K562 (cell line): ENCODE measurements around the gene BAD. TPM values are rescaled to one million over a fixed set of nuclear protein-coding genes. Genes with fewer than 3 reads are reported as not detected.

Experiments used
- HLTF ChIP-seq: fragments of 450-650 bp; IDR thresholded peaks from 2 replicates; pipeline ENCODE4 v1.6.1; 2016
- KDM1A ChIP-seq, 2 experiments: fragments of 450-650 bp; IDR thresholded peaks; 2 replicates each; pipeline ENCODE4 v1.6.1; 2016; ENCODE audit warnings: mild to moderate bottlenecking in 2 of 2
- polyA plus RNA-seq, 8 experiments: library from polyadenylated mRNA; depleted of rRNA in 4 of 8; stranded (reverse) in 5 of 8; unstranded in 3 of 8; fragments of >200 nt; fragmentation: Nextera tagmentation in 2 of 8; fragmentation: Illumina TruSeq in 1 of 8; extraction: Ambion mirVana in 2 of 8; extraction: Trizol in 1 of 8; gene quantifications; 2 replicates each; pipeline versions ENCODE4 v1.2.1 to v1.2.3, GENCODE V29; 2011 to 2014; ENCODE audit warnings: inconsistent platforms in 1 of 8, missing spikeins in 1 of 8
- total RNA-seq, 7 experiments: library from RNA; depleted of rRNA in 6 of 7; stranded (reverse); fragments of >200 nt in 6 of 7; fragmentation: Illumina TruSeq in 2 of 7; extraction: Trizol in 2 of 7; gene quantifications; 2 replicates each; pipeline versions ENCODE4 v1.2.1 to v1.2.3, GENCODE V29; 2011 to 2021; ENCODE audit warnings: low replicate concordance in 1 of 7
- TF ChIP-seq, protein P1 (sequence below): fragments of 250-450 bp; sonication (Bioruptor Pico); IDR thresholded peaks from 2 replicates; pipeline ENCODE4 v1.5.0; 2021; ENCODE audit warnings: mild to moderate bottlenecking, borderline replicate concordance
- TF ChIP-seq, protein P2 (sequence below): fragments of 450-650 bp; IDR thresholded peaks from 2 replicates; pipeline ENCODE4 v1.6.1; 2016; ENCODE audit warnings: mild to moderate bottlenecking, moderate library complexity
- TF ChIP-seq, protein P3 (sequence below): fragments of 450-650 bp; IDR thresholded peaks from 2 replicates; pipeline ENCODE4 v1.6.1; 2018; ENCODE audit not compliant: partially characterized antibody

Gene BAD
- total and polyA plus RNA-seq, 9 of the 15 experiments (the other 6 are each of a cell fraction or from before 2014, with no cell fraction given), result 0.61 to 45.6 (median 11.8) TPM

DNA sequence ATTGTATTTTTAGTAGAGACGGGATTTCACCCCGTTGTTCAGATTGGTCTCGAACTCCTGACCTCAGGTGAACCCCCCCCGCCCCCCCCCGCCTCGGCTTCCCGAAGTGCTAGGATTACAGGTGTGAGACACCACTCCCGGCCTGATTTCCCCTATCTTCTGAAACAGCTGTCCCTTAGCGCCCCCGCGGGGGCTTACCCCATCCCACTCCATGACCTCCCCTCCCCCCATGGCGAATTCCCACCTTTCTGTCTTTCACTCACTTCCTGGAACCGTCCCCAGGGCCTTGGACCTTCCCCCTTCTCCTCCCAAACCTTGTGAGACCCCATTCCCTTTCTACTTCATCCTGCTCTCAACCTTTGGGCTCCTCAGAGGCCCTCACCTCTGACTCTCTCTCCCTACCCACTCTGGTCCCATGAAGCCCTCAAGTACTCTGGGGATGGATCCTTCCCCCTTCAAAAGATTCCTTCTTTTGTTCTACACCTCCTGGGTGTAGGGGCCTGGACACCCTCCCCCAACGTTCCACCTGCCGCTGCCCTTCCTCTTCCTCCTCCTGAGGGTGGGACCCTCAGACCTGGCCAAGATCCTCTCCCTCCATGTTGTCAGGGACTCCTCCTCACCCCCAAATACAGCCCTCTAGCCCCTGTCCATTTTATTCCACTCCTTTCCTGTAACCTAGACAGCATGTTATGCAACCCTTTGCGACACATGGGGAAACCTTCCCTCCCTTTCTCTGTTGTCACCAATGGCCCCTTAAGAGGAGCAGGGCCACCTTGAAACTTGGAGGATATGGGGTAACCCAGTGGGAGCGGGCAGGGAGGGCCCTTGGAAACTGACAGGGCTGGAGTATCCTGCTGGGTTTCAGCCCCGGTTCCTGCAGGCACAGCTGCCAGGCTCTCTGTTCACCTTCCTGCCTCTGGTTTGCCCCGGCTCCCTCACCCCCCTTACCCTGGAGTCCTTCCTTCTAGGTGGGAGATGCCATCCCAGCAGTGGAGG is 34.6 kb upstream of the BAD start (continued):
- TF ChIP-seq, protein P1, sequence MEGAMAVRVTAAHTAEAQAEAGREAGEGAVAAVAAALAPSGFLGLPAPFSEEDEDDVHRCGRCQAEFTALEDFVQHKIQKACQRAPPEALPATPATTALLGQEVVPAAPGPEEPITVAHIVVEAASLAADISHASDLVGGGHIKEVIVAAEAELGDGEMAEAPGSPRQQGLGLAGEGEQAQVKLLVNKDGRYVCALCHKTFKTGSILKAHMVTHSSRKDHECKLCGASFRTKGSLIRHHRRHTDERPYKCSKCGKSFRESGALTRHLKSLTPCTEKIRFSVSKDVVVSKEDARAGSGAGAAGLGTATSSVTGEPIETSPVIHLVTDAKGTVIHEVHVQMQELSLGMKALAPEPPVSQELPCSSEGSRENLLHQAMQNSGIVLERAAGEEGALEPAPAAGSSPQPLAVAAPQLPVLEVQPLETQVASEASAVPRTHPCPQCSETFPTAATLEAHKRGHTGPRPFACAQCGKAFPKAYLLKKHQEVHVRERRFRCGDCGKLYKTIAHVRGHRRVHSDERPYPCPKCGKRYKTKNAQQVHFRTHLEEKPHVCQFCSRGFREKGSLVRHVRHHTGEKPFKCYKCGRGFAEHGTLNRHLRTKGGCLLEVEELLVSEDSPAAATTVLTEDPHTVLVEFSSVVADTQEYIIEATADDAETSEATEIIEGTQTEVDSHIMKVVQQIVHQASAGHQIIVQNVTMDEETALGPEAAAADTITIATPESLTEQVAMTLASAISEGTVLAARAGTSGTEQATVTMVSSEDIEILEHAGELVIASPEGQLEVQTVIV (CRISPR knock-in tag), result no peak
- TF ChIP-seq, protein P2, sequence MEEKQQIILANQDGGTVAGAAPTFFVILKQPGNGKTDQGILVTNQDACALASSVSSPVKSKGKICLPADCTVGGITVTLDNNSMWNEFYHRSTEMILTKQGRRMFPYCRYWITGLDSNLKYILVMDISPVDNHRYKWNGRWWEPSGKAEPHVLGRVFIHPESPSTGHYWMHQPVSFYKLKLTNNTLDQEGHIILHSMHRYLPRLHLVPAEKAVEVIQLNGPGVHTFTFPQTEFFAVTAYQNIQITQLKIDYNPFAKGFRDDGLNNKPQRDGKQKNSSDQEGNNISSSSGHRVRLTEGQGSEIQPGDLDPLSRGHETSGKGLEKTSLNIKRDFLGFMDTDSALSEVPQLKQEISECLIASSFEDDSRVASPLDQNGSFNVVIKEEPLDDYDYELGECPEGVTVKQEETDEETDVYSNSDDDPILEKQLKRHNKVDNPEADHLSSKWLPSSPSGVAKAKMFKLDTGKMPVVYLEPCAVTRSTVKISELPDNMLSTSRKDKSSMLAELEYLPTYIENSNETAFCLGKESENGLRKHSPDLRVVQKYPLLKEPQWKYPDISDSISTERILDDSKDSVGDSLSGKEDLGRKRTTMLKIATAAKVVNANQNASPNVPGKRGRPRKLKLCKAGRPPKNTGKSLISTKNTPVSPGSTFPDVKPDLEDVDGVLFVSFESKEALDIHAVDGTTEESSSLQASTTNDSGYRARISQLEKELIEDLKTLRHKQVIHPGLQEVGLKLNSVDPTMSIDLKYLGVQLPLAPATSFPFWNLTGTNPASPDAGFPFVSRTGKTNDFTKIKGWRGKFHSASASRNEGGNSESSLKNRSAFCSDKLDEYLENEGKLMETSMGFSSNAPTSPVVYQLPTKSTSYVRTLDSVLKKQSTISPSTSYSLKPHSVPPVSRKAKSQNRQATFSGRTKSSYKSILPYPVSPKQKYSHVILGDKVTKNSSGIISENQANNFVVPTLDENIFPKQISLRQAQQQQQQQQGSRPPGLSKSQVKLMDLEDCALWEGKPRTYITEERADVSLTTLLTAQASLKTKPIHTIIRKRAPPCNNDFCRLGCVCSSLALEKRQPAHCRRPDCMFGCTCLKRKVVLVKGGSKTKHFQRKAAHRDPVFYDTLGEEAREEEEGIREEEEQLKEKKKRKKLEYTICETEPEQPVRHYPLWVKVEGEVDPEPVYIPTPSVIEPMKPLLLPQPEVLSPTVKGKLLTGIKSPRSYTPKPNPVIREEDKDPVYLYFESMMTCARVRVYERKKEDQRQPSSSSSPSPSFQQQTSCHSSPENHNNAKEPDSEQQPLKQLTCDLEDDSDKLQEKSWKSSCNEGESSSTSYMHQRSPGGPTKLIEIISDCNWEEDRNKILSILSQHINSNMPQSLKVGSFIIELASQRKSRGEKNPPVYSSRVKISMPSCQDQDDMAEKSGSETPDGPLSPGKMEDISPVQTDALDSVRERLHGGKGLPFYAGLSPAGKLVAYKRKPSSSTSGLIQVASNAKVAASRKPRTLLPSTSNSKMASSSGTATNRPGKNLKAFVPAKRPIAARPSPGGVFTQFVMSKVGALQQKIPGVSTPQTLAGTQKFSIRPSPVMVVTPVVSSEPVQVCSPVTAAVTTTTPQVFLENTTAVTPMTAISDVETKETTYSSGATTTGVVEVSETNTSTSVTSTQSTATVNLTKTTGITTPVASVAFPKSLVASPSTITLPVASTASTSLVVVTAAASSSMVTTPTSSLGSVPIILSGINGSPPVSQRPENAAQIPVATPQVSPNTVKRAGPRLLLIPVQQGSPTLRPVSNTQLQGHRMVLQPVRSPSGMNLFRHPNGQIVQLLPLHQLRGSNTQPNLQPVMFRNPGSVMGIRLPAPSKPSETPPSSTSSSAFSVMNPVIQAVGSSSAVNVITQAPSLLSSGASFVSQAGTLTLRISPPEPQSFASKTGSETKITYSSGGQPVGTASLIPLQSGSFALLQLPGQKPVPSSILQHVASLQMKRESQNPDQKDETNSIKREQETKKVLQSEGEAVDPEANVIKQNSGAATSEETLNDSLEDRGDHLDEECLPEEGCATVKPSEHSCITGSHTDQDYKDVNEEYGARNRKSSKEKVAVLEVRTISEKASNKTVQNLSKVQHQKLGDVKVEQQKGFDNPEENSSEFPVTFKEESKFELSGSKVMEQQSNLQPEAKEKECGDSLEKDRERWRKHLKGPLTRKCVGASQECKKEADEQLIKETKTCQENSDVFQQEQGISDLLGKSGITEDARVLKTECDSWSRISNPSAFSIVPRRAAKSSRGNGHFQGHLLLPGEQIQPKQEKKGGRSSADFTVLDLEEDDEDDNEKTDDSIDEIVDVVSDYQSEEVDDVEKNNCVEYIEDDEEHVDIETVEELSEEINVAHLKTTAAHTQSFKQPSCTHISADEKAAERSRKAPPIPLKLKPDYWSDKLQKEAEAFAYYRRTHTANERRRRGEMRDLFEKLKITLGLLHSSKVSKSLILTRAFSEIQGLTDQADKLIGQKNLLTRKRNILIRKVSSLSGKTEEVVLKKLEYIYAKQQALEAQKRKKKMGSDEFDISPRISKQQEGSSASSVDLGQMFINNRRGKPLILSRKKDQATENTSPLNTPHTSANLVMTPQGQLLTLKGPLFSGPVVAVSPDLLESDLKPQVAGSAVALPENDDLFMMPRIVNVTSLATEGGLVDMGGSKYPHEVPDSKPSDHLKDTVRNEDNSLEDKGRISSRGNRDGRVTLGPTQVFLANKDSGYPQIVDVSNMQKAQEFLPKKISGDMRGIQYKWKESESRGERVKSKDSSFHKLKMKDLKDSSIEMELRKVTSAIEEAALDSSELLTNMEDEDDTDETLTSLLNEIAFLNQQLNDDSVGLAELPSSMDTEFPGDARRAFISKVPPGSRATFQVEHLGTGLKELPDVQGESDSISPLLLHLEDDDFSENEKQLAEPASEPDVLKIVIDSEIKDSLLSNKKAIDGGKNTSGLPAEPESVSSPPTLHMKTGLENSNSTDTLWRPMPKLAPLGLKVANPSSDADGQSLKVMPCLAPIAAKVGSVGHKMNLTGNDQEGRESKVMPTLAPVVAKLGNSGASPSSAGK, result peak; percentile 76
- TF ChIP-seq KDM1A (IDR thresholded peaks at IDR 0.05) (peak; percentile 45 to 62; a peak in 3 of 4 replicates), HLTF (0 out of 2 replicates have a peak, but pooled peaks have one; percentile 17)
- TF ChIP-seq, protein P3, sequence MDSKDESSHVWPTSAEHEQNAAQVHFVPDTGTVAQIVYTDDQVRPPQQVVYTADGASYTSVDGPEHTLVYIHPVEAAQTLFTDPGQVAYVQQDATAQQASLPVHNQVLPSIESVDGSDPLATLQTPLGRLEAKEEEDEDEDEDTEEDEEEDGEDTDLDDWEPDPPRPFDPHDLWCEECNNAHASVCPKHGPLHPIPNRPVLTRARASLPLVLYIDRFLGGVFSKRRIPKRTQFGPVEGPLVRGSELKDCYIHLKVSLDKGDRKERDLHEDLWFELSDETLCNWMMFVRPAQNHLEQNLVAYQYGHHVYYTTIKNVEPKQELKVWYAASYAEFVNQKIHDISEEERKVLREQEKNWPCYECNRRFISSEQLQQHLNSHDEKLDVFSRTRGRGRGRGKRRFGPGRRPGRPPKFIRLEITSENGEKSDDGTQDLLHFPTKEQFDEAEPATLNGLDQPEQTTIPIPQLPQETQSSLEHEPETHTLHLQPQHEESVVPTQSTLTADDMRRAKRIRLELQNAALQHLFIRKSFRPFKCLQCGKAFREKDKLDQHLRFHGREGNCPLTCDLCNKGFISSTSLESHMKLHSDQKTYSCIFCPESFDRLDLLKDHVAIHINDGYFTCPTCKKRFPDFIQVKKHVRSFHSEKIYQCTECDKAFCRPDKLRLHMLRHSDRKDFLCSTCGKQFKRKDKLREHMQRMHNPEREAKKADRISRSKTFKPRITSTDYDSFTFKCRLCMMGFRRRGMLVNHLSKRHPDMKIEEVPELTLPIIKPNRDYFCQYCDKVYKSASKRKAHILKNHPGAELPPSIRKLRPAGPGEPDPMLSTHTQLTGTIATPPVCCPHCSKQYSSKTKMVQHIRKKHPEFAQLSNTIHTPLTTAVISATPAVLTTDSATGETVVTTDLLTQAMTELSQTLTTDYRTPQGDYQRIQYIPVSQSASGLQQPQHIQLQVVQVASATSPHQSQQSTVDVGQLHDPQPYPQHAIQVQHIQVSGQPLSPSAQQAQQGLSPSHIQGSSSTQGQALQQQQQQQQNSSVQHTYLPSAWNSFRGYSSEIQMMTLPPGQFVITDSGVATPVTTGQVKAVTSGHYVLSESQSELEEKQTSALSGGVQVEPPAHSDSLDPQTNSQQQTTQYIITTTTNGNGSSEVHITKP, result peak; percentile 24
